Stimulated activated CD8-positive, alpha-beta memory T cell treated with anti-CD3 and anti-CD28 coated beads, Interleukin-12 subunit alpha, Interleukin-12 subunit beta, amount 100 ng/mL, for 1 hour (primary cell): Measurements from ENCODE around the gene PFKL.

Experiments
- DNase-seq: peaks from one replicate; pipeline ENCODE4 v3.0.0-alpha.2; 2020; ENCODE audit warnings: low read depth

The PFKL gene

GRCh38 chr21:44313451-44313850 is 13.6 kb downstream of the PFKL start:
- no peak for DNase-seq

GRCh38 chr21:44314128-44314527 is 14.3 kb downstream of the PFKL start:
- no peak for DNase-seq

- DNase-seq = no peak
Observed at GRCh38 chr21:44314561-44314960, 14.7 kb downstream of the PFKL start.

- DNase-seq = no peak
Observed at GRCh38 chr21:44315691-44316203, 15.9 kb downstream of the PFKL start.

- no peak for DNase-seq
Observed at GRCh38 chr21:44316277-44316900, 16.5 kb downstream of the PFKL start.

- no peak for DNase-seq
Observed at GRCh38 chr21:44317241-44317782, 17.5 kb downstream of the PFKL start.

GRCh38 chr21:44317871-44318270 is 18.0 kb downstream of the PFKL start:
- no peak for DNase-seq

GRCh38 chr21:44318489-44319285 is 18.8 kb downstream of the PFKL start:
- no peak for DNase-seq

- no peak for DNase-seq
Observed at GRCh38 chr21:44319407-44320065, 19.7 kb downstream of the PFKL start.

- DNase-seq = no peak
Observed at GRCh38 chr21:44320847-44321246, 21.0 kb downstream of the PFKL start.

GRCh38 chr21:44321846-44322450 is 22.1 kb downstream of the PFKL start:
- no peak for DNase-seq

- no peak for DNase-seq
Observed at GRCh38 chr21:44322621-44323325, 22.9 kb downstream of the PFKL start.

- DNase-seq = no peak
Observed at GRCh38 chr21:44323591-44323990, 23.7 kb downstream of the PFKL start.

- no peak for DNase-seq
Observed at GRCh38 chr21:44324106-44324853, 24.4 kb downstream of the PFKL start.

GRCh38 chr21:44324854-44325107 is 24.9 kb downstream of the PFKL start:
- no peak for DNase-seq

GRCh38 chr21:44325386-44326271 is 25.8 kb downstream of the PFKL start:
- DNase-seq = no peak

- DNase-seq = no peak
Observed at GRCh38 chr21:44326272-44326647, 26.4 kb downstream of the PFKL start.

- no peak for DNase-seq
Observed at GRCh38 chr21:44326716-44327602, 27.1 kb downstream of the PFKL start.

GRCh38 chr21:44327603-44327974 is 27.7 kb downstream of the PFKL start:
- no peak for DNase-seq
